GM18508 (cell line): ENCODE results near the gene SMC6.
A peak's percentile ranks its signal among the peaks of the same experiment; 100 is the strongest.

Experiments used
- ATAC-seq: cut with Tn5 transposase; IDR thresholded peaks from one replicate; pipeline ENCODE4 v1.9.1; 2021; ENCODE audit warnings: moderate number of reproducible peaks; ENCODE audit not compliant: insufficient read depth, unreplicated experiment

Gene SMC6

DNA sequence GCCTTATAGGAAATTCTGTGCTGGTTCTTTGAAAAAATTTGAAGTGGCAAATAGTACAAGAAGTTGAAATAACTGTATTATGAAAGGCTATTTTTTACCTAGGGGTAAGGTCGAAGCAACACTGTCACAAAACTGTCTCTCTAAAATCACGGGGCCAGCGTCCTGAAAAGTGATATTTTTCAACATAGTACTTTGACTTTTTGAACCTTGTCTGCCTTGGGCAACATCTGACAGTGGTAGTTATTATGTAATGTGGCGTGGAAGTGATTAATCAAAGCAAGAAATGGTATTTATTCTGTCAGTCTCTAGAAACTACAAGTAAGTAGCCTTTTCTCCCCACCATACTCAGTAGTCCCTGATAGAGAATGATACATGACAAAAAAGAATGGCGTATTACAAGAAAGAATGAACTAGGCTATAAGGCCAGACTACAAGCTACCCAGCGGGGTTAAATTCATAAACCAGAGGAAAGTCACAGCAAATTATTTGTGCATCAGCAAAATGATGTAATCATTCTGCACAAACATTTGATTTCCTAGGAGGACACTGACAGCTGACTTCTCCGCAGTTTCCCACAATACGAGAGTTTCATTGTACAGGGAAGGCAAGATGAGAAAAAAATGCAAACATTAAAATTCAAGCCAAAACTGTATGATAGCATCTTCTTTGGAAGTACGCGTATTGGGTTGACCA is 10.2 kb upstream of the SMC6 start:
- no peak for ATAC-seq

DNA sequence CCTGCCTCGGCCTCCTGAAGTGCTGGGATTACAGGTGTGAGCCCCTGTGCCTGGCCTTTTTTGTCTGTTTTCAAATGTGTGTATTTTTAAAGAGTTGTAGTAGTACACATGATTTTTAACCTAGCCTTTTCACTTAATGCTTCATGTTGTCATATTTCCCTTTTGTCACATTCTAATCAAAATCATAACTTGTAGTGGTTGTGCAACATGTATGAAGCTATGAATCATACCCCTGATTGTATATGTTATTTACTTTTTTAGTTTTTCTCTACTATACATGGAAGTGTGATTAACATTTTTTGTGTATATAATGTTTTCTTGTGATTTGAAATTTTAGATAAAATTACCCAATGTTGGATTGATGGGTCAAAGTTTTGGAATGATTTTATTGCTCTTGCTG is 8.8 kb upstream of the SMC6 start:
- no peak for ATAC-seq

DNA sequence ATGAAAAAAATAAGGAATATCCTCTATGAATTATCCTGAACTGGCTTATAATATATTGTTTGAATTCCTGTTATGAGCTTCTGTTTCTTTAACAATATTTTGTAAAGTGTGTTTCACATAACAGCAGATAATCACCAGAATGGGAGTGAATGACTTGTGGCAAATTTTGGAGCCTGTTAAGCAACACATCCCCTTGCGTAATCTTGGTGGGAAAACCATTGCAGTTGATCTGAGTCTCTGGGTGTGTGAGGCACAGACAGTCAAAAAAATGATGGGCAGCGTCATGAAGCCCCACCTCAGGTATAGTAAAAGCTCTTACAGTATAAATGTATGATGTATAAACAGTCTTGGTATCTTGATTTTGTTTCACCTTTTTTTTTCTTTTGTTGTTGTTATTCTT is 6.2 kb upstream of the SMC6 start:
- no peak for ATAC-seq

DNA sequence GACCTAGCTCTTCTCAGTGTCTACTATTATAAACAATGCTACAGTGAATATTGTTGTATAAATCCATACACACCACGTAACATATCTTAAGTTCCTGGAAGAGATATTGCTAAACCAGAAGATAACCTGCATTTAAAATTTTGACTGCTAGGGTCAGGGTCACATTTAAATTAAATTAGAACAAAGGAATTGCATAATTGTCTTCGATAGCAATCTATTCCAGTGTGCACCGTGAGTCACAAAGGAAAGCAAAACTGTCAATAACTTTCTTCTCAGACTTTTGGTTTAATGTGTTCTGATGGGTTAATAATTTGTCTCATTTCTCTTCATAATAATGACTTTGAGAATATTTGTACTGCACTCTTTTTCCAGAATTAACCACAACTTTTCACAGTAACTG is 4.5 kb upstream of the SMC6 start:
- no peak for ATAC-seq

DNA sequence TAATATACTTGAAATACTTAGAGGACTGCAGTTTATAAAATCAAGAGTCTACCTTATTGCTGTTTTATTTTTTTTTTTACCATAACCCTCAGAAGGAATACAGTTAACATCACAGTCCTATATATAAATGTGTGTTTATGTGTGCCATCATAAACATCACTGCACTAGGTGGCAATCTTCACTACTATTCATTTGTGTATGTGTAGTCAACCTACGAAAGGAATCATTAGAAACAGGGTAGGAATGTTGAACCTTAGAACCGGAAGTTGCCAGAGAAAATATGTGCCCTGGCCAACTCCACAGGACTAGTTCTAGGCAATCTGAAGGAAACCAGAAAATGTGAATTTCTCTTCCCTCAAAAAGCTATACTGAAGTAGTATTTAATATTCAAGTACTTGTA is 3.7 kb upstream of the SMC6 start:
- ATAC-seq: no peak

DNA sequence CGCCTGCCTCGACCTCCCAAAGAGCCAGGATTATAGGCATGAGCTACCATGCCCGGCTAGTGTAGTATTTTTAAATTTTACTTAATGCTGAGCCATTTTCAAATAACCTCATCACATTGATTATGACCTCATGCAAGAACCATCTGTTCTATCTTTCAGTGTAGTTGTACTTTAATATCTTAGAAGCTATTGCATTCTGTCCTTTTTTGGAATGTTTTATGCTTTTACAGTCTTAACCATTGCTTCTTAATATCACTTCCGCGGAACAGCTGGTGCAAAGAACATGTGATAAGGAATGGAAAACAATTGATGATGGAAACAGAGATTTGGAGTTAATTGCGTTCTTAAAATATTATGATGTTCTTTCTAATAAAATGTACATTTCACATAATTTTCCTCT is 3.1 kb upstream of the SMC6 start:
- no peak for ATAC-seq

DNA sequence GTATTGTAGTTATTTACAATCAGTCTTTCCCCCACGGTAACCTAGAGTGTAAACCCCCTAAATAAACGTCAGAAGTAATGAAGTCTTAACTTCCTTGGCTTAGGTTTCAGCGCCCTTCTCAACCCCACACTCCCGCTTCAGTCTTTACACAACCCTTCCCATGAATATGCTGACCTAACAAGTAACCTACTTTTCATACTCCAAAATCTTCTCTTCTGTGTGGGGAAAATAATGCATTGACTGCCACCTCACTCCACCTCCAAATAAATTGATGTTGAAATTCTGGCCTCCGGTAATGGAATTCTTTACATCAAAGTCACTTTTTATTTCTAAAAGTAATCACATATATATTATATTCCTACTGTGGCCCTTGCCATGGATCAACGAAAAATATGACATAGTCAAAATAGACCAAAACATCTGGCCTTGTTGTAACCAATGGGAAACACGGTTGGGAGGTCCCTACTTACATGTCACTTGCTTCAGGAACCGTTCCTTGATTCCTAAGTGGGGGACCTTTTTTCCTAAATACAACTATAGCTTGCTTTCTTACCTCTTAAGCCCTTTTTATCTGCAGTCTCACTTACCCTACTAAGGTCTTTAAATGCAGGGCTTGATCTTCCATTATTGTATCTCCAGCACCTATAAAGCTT is 1.3 kb upstream of the SMC6 start:
- ATAC-seq: no peak

DNA sequence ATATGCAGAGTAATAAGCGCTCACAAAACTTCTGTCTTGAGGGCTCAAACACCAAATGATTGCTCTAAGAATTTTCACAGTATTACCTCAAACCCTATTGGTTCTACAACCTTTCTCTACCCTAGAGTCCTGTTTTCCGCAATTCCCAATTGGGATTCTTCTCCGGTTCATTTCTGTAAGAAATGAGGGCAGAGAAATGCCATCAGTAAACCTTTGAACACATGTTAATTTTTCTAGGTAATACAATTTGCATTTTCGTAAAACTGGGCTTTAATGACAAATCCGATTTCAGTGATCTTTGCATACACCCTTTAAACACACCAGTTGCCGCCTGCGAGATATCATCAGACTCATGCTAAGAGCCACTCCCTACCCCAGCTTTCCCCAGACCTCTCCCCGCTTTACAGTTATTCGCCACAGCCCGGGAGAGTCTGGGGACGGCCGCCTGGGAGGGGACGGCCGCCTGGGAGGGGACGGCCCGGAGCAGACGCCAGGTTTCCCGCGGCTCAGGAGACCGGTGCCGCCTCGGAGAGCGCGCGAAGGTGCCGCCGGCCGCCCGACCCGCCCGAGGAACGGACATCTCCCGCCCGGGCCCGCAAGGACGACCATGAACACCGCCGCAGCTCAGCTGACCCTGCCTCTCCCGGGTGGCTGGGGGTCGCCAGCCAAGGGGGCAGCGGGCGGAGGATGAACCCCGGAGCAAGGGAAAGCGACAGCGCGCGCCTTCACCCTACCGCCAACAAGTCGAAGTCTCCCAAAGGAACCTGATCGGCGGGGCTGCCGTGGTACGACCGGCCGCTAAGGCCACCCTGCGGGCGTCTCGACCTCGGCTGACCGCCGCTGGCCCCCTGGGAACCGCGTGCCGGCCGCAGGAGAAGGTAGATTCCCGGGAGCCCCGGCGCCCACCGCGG is 463 bp downstream of the SMC6 start:
- ATAC-seq: peak; percentile 19

DNA sequence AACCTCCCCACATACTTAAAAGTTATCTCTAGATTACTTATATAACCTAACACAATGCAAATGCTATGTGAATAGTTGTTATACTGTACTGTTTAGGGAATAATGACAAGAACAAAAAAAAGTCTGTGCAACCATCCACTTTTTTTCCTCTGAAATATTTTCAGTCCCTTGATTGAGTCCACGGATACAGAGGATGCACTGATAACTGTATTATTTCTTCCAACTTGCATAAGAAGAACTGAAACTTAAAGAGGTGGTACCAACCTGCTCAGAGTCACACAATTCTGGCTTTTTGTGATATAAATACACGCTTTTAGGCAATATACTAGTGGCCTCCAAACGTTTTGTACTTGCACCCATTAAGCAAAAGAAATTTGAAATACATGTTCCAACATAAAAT is 1.4 kb downstream of the SMC6 start:
- no peak for ATAC-seq

DNA sequence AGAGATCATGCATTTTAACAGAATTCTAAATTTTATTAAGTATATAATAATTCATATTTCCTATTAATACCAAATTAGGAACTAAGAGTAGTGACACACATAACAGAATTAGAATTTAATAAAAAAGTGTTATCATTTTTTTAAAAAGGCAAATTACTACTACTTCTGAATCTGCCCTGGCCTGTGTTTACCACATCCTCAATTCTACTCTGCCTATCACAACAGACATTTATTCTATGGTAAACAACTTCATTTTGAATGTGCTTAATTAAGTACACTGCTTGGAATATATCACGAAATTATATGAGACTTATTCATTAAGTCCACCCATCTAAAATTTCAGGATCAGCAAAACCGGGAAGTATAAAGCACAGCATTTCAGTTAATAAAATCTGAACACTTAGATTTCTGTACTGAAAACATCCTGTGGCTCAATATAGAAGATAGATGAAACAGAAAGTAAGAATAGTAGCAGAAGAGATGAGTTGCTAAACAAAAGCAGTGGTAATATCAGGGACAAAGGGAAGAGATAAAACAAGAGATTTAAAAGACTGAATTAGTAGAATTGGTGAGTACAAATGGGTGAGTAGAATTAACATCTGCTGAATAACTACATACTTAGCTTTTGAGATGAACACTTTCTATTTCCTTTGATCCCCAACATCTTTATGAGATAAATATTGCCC is 3.7 kb downstream of the SMC6 start:
- no peak for ATAC-seq

DNA sequence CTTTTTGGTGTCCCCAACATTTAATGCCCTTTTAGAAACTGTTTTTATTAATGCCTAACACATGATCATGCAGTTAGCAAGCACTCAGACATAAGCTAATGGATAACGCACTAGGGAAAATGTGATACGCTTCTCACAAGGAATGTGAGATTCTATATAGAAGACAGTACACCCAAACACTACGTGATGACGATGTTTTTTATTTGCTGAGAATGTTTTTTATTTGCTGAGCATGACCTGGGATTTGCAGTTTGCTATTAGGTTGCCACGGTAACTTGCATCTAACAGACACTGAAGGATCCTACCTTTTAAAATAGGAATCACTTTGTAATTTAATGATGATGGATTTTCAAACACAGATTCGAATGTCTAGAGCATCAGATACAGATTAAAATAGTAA is 4.9 kb downstream of the SMC6 start:
- no peak for ATAC-seq

DNA sequence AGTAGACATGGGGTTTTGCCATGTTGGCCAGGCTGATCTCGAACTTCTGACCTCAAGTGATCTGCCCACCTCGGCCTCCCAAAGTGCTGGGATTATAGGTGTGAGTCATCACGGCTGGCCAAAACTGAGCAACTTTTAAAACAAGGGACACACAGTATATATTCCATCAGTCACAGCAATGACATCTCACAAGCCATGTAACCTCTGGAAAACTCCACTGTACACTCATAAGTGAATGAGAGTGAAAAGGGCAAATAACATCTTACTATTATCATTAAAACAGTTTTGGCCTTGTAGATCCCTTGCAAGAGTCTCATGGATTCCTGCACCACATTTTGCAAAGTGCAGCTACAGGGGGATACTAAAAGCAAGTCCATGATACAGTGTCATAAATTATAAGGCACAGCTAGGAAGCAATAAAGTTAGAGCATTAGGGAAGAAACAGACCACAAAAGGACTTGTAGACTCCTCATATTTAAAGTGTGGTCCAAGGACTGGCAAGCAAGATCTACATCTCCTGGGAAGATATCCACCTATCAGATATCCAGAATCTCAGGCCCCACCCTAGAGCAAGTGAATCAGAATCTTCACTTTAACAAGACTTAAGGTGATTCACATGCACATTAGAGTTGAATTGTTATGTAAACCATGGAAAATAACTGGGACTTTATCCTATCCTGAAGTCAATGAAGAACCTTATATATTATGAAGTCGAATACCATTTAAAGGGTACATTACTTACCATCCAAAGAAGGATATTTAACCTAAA is 5.7 kb downstream of the SMC6 start:
- ATAC-seq: no peak

DNA sequence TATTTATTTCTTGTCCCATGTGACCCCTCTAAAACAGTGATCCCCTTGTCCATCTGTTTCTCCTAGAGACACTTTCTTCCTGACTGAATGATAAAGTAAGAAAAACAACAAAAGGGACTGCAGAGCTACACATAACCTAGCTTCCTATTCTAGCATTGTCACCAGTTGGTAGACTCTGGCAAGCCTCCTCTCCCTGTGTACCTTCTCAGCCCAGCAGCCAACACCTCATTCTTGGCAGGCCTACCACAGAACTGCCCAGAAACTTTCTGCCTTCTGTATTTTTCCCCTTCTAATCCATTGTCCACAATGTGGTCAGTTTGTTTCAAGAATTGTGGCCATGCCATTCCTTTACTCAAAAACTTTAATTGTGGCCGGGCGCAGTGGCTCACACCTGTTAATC is 13.4 kb downstream of the SMC6 start:
- ATAC-seq: no peak

DNA sequence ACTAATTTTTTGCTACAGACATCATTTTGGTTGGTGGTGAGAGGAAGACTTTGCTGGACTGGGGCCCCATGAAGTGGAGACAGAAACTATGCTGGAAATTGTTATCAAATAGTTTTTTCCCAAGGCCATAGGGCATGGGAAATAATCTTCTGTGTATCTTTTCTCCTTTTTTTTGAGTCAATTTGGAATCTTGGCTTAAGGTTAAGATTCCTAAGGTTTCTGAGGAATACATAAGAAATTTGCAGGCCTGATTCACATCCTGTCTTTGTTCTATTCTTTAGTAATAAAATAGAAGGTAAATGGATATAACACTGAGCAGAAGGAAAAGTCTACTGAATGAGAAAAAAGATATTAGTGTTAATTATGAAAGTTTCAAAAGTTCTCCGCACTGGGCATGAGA is 16.6 kb downstream of the SMC6 start:
- ATAC-seq: no peak

DNA sequence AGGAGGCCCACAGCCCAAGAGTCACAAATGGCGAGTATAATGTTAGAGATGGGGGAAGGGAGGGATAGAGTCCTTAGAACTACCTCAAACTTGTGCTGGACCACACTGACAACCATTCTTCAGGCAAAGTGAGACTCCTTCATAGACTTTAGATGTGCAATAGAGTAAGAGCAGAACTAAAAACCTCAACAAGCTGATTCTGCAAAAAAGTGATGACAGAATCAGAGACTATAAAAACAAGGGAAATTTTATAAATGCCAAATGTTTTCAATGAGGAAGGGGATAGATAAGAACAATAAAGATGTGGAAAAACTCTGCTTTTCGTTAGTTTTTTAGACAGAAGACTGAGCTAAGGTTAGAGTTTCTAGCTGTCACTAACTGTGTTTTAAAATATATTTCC is 17.7 kb downstream of the SMC6 start:
- ATAC-seq: no peak

DNA sequence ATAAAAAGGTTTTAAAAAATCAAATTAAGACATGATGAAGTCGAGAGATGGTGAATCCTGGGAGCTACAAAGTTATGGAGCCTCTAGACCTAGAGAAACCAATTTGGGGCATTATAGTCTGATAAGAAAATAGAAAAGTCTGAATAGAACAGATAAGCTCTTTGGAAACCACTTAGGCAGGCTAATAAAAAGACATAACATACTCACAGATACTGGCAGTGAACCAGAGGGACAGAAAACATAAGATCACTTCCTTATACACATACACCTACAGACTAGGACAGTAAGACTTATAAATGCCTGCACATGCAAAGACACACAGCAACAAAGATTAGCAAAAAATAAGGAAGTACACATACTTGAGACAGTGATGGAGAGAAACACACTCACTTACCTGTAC is 20.0 kb downstream of the SMC6 start:
- ATAC-seq: no peak

DNA sequence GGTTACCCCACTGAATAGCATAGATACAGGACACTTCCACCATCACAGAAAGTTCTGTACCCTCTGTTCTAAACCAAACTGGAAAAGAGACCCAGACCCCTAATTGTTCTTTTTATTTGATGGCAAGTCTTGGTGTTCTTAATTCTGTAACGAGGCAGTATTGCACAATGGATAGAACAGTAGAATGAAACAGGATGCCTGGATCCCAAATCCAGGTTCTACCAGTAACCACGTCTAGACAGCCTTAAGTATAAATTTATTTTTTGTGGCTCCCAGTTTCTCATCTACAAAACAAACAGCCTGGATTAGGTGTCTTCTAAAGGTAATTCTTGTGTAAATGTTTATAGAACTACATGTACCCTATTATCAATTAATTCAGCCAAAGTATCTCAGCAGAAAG is 23.7 kb downstream of the SMC6 start:
- no peak for ATAC-seq

DNA sequence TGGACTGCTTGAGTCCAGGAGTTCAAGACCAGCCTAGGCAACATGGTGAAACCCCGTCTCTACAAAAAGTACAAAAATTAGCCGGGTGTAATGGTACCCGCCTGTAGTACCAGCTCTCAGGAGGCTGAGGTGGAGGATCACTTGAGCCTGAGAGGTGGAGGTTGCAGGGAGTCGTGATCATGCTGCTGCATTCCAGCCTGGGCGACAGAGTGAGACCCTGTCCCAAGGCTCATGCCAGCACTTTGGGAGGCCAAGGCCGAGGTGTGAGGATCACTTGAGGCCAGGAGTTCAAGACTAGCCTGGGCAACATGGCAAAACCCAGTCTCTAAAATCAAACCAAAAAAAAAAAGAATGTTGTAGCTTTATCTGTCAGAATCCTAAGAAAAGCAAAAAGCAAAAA is 25.4 kb downstream of the SMC6 start:
- no peak for ATAC-seq

DNA sequence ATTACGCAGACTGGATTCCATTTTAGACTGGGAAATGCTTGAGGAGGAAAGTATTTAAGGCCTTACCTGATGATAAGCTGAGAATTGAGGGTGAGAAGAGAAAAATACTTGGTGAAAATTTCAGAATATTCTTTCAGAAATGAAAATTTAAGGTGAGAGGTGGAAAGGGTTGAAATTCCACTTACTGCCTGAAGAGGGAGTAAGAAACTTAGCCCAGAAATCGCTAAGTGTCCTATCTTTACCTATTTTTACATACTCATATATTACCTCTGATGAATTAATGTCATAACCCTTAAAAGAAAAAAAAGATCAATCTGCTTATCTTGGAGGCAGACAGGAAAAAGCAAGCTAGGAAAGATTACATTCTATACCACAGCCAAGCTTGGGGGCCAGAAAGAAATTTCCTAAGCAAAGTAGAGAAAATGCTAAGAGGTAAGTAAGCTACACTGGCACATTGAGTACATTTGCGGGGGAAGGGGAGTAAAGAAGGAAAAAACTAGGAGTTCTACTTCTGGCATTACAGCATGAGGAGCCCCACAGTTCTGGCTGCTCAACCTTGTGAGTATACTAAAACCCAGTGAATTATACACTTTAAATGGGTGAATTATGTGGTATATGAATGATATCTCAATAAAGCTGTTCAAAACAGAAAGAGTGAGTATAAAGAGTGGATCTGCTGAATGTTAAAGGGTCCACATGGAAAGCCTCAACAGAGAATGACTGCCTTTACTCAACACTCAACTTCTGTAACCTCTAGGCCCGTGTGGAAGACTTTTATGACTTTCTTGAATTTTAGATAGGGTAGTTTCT is 33.8 kb downstream of the SMC6 start:
- peak; percentile 62 for ATAC-seq
